NB4 (cell line): ENCODE results near the gene TMUB1.

Experiments
- DNase-seq: peaks from one replicate; pipeline ENCODE4 v3.0.0; 2010; ENCODE audit warnings: low read depth
- H3K4me3 ChIP-seq: one replicate; pipeline ENCODE4 v1.5.1; 2011; ENCODE audit warnings: mild to moderate bottlenecking, low read depth, low read length, moderate library complexity
- MYC ChIP-seq: IDR thresholded peaks from 2 replicates; pipeline ENCODE4 v1.6.1; 2011; ENCODE audit warnings: low read depth, low read length
- POLR2A ChIP-seq: IDR thresholded peaks from 2 replicates; pipeline ENCODE4 v1.6.1; 2011; ENCODE audit warnings: mild to moderate bottlenecking; ENCODE audit not compliant: insufficient read length; ENCODE audit errors: extremely low read depth
- TF ChIP-seq, protein P1 (sequence below): IDR thresholded peaks from one replicate; pipeline ENCODE4 v1.5.1; 2012; ENCODE audit warnings: low read depth, low read length
- TF ChIP-seq, protein P2 (sequence below): IDR thresholded peaks from 2 replicates; pipeline ENCODE4 v1.6.1; 2011; ENCODE audit warnings: low read depth, low read length

TMUB1 gene

GRCh38 chr7:151083071-151083823 is at the start of gene TMUB1:
TMUB1 (minus strand) TSS chr7:151083493; CDS start chr7:151082563, 930 bp downstream.
- peak; percentile 72 for TF ChIP-seq MYC
- TF ChIP-seq, protein P1, sequence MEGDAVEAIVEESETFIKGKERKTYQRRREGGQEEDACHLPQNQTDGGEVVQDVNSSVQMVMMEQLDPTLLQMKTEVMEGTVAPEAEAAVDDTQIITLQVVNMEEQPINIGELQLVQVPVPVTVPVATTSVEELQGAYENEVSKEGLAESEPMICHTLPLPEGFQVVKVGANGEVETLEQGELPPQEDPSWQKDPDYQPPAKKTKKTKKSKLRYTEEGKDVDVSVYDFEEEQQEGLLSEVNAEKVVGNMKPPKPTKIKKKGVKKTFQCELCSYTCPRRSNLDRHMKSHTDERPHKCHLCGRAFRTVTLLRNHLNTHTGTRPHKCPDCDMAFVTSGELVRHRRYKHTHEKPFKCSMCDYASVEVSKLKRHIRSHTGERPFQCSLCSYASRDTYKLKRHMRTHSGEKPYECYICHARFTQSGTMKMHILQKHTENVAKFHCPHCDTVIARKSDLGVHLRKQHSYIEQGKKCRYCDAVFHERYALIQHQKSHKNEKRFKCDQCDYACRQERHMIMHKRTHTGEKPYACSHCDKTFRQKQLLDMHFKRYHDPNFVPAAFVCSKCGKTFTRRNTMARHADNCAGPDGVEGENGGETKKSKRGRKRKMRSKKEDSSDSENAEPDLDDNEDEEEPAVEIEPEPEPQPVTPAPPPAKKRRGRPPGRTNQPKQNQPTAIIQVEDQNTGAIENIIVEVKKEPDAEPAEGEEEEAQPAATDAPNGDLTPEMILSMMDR, result no peak
- peak; percentile 20 for TF ChIP-seq POLR2A
- TF ChIP-seq, protein P2, sequence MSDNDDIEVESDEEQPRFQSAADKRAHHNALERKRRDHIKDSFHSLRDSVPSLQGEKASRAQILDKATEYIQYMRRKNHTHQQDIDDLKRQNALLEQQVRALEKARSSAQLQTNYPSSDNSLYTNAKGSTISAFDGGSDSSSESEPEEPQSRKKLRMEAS, result peak; percentile 76
- peak; percentile 84 for DNase-seq
- H3K4me3 ChIP-seq, result peak within 1 kb of the TSS; percentile 60

DNA sequence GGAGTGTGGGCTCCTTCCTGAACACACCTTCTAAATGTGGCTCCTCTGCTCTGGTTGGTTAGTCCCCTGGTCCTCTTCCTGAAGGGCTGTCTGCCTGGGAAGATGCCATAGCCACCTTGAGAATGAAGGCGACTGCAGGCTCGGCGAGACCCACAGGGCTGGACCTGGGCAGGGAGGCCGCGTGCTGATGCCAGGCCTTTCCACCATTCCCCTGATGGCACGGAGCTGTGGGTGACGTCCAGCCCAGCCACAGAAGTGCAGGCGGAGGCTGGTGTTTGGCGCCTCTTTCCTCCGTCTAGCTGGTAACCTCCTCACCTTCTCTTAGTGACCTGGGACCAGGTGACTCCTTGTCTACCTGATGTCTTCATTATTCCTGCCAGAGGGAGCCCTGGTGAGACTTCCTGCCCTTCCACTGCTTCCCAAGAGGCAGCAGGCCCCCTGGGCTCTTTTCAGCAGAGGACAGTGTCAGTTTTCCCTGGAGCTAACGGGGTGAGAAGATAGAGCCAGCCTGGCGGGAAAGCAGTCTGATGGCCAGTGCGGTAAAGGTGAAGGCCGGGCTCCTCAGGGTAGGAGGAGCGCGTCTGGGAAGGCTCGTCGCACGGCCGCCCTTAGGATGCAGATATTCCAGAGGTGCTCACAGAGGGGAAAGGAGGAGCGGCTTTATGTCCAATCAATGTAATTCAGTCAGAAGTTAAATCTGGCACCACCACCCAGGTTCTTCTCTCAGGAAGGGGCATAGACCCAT is 49.3 kb upstream of the TMUB1 start:
- H3K4me3 ChIP-seq, result no peak overlapping the region
- TF ChIP-seq, protein P1, result no peak

GRCh38 chr7:151131592-151132293 is 48.5 kb upstream of the TMUB1 start:
- no peak for DNase-seq
- H3K4me3 ChIP-seq, result no peak overlapping the region
- TF ChIP-seq, protein P1, result no peak

More for the DNA sequence above, 49.3 kb upstream of the TMUB1 start:
- DNase-seq, result no peak

DNA sequence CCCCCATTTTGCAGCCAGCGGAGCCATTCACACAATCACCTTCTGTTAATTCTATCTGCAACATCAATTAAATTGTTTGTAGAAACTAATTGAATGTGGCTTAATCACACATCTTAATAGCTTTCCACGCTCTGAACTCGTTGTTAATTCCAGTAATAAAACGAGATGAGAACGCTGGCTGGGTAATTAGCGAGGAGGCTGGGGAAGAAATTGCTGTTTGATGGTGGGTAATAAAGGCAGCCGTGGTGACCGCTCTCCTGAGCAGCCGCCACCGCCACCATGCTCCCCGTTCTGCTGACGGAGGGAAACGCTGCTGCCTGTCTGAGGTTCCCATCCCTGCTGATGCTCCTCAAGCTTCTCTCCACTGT is 47.9 kb upstream of the TMUB1 start:
- DNase-seq, result no peak
- no peak overlapping the region for H3K4me3 ChIP-seq
- no peak for TF ChIP-seq POLR2A

DNA sequence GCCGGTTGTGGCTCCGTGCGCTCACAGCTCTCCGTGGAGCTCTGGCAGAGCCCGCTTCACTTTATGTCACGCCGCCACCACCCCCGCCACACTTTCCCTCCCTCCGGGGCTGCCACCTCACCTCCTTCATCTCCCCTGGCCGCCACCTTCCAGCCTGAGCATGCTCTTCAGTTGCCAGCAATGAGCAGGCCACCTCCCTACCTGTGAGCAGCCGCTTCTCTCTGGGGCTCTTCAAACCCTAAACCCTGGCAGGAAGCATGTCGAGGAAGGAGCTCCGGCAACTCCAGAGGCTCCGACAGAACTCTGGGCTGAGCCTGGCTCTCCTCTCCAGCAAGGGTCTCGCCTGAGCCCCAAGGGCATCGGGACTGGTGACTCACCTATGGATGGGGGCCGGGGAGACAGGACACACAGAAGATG is 47.5 kb upstream of the TMUB1 start:
- DNase-seq, result no peak
- no peak overlapping the region for H3K4me3 ChIP-seq
- no peak for TF ChIP-seq POLR2A
- TF ChIP-seq, protein P2, result no peak
- TF ChIP-seq MYC, result no peak
- TF ChIP-seq, protein P1, result no peak

- TF ChIP-seq, protein P1, result no peak
- TF ChIP-seq, protein P2, result no peak
- TF ChIP-seq POLR2A, result no peak
Observed at GRCh38 chr7:151129960-151130591, 46.8 kb upstream of the TMUB1 start.

More at GRCh38 chr7:151129960-151130591, 46.8 kb upstream of the TMUB1 start:
- no peak for DNase-seq
- H3K4me3 ChIP-seq, result no peak overlapping the region
